ENCODE results near the gene AEBP2.

- TF ChIP-seq, protein P1, sequence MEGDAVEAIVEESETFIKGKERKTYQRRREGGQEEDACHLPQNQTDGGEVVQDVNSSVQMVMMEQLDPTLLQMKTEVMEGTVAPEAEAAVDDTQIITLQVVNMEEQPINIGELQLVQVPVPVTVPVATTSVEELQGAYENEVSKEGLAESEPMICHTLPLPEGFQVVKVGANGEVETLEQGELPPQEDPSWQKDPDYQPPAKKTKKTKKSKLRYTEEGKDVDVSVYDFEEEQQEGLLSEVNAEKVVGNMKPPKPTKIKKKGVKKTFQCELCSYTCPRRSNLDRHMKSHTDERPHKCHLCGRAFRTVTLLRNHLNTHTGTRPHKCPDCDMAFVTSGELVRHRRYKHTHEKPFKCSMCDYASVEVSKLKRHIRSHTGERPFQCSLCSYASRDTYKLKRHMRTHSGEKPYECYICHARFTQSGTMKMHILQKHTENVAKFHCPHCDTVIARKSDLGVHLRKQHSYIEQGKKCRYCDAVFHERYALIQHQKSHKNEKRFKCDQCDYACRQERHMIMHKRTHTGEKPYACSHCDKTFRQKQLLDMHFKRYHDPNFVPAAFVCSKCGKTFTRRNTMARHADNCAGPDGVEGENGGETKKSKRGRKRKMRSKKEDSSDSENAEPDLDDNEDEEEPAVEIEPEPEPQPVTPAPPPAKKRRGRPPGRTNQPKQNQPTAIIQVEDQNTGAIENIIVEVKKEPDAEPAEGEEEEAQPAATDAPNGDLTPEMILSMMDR (IDR thresholded peaks at IDR 0.05): no peak
- no peak for TF ChIP-seq POLR2A (IDR thresholded peaks at IDR 0.05)
These were observed 108.0 kb downstream of the AEBP2 start for GRCh38 chr12:19547271-19547671.
